T-helper 9 cell (primary cell): ENCODE measurements around the gene PSMG3.
A peak's percentile ranks its signal among the peaks of the same experiment; 100 is the strongest.
"Not testable (repeated sequence)": the region's sequence is repeated elsewhere in the genome, so short reads cannot be mapped to it uniquely, and the experiment has no call there.

ENCODE experiments used
- DNase-seq: peaks from one replicate; pipeline ENCODE4 v3.0.0-alpha.2; 2020

Gene PSMG3

DNA sequence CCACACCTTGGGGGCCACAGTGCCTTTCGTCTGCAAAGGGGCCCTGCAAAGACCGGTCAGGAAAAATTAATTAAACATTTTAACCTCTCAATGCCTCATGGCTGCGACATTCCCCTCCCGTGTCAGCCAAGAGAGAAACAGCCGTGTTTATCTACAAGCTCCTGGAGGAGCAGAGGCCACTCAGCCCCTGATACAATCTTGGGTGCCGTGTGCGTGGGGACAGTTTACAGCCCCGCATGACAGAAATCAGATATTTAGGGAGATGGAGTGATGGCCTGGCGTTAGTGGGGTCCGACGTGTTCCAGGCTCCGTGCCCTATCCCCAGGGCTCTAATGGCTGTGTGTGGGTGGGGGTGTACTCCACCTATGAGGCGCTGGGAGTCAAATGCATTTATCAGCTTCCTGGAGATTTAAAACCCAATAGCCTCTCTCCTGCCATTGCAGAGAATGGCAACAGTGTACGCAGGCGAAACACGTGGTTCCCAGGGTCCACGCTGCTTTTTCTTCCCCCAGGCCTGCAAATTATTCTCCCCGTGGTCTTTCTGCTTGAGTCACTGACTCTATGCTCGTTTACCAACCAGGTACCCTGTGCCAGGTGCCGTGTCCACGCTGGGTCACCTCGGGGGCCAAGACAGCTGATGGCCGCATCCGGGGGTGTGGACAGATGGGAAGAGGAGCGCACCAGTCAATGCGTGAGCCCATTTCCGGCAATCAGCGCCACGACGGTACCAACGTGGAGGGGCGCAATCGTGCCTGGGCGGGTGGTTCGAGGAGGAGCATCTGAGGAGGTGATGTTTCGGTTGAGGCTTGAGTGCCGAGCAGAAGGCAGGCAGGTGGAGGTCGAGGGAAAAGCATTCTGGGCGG is 26.6 kb upstream of the PSMG3 start:
- no peak for DNase-seq

DNA sequence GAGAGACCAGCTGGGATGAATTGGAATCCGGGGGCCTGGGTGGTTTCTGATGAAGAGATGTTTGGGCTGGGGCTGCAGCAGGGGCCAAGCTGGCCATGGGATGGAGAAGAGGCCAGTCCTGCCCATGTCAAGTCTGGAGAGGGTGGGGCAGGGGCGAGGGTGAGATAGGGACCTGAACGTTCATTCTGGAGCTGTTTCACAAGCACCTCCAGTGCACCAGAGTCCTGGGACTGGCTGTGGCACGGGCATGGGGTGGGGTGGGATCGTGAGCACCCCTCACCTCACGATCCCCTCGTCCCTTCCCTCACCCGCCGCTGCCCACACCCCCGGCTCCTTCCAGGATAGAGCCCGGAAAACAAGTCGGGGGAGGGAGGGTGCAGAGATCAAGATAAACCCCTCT is 25.8 kb upstream of the PSMG3 start:
- no peak for DNase-seq

DNA sequence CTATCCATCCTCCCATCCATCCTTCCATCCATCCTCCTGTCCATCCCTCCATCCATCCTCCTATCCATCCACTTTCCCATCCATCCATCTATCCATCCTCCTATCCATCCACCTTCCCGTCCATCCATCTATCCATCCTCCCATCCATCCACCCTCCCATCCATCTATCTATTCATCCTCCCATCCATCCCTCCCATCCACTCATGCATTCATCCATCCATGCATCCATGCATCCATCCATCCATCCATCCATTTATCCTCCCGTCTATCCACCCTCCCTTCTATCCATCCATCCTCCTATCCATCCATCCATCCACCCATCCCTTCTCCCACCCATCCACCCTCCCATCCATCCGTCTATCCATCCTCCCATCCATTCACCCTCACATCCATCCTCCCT is 25.2 kb upstream of the PSMG3 start:
- DNase-seq, result no peak

DNA sequence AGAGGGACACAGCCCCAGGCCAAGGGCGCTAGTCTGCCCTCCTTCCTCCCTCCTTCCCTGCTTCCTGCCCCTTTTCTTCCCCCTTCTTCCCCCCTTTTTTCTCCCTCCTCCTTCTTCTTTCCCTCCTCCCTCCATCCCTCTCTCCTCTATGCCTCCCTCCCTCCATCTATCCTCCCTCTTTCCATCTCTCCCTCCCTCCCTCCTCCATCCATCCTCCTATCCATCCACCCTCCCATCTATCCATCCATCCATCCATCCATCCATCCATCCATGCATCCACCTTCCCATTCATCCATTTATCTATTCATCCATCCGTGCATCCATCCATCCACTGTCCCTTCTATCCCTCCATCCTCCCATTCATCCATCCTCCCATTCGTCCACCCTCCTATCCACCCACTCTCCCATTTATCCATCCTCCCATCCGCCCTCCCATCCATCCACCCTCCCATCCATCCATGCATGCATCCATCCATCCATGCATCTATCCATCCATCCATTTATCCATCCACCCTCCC is 24.1 kb upstream of the PSMG3 start:
- DNase-seq, result no peak

DNA sequence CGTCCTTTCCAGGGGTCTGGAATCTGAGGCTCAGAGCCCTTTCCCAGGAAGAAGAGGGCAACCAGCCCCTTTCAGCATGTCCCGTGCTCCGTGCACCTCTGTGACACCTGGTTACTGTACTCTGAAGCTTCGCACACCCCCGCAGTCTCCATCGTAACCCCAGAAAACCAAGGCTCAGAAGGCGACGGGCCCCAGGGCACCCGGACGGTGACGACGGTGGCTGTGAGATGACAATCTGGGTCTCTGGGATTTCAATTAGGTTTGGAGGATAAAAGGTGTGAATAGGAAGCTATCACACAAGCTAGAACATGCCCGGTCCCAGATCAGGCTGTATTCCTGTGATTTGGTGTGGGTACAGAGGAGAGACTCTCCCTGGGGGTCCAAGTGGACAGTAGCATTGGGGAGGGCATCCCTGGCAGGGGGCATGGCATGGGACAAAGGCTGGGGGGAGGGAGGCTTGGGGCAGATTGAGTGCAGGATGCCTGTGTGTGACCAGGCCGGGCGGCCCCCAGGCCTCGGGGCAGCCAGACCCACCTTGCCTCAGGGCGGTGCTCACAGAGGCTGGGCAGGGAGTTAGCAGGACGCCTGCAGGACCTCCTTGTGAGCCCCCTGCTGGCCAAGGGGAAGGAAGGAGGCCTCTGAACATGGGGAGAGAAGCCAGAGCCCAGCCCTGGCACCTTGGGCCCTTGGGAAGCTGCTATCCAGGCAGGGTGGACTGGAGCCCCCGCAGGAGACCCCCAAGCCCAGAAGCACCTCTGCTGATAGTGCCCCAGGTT is 23.4 kb upstream of the PSMG3 start:
- DNase-seq, result no peak

DNA sequence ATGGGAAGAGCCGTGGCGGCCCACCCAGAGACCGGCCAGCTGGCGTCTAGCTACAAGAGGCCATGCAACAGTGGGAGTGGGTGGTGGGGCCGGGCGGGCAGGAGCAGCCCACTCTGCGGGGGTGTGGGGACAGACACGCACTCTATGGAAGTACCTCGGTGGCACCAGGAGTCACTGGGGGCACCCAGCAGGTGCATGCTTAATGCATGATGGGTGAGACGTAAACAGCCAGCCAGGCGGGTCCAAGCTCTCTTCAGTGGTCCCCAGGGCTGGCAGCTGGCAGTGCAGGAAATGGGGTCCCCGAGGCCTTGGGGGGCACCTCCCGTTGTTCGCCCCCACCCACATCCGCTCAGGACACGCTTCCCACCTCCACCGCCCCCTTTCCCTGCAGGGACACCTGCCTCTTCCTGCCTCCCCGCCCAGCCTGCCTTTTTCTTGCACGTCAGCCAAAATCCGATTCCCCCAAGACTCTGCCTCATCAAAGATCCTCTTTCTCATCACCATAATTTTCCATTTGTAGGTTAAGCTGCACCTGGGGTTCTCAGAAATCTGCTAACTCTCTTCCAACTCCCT is 22.6 kb upstream of the PSMG3 start:
- DNase-seq, result no peak

DNA sequence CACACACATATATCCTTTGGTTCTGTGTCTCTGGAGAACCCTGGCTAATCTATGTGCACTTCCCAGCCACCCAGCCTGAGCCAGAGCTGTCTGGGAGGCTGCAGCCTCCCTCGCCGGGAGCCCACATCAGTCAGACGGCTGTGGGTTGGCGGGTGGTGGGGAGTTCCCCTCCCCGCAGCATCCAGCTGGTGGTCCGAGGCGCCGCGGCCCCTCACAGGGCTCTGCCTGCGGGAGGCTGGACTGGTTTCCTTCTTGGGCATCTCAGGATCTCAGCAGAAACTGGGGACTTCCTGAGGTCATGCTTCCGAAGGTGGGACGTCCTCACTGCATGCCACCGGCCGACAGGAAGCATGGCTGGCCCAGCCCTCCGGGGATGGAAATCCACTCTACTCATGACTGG is 22.0 kb upstream of the PSMG3 start:
- no peak for DNase-seq

DNA sequence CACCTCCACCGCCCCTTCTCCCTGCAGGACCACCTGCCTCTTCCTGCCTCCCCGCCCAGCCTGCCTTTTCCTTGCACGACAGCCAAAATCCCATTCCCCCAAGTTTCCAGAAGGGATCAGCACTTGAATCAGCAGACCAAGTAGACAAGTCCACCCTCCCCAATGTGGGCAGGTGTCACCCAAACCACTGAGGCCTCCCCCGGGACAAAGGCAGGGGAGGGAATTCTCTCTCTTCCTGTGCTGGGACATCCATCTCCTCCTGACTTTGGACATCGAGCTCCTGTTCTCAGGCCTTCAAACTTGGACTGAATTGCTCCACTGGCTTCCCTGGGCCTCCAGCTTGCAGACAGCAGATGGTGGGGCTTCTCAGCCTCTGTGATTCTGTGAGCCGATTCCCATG is 21.6 kb upstream of the PSMG3 start:
- no peak for DNase-seq

DNA sequence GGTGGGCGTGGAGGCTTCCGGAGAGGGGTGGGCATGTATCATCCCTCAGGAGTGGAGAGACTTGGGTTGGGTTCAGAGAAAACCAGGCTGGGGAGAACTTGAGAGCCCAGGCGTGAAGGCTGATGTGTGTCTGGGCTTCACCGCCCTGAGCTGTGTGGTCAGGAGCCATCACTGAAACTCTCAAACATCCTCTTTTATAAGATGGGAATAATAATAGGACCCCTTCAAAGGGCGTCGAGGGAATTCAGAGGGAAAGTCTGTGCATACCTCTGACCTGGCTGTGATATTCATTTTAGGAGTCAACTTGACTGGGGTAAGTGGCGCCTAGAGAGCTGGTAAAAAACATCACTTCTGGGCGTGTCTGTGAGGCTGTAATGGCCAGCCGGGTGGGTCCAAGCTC is 21.1 kb upstream of the PSMG3 start:
- no peak for DNase-seq

DNA sequence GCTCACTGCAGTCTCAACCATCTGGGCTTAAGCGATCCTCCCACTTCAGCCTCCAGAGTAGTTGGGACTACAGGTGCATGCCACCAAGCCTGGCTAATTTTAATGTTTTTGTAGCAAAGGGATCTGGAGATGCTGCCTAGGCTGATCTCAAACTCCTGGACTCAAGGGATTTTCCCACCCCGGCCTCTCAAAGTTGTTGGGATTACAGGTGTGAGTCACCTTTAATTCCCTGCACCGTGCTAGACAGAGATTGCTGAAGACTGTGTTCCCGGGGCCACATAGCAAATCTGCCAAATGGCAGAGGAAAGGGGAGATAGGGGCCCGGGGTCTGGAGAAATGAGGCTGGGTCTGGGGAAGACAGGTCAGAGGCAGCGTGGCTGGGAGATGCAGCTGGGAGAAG is 20.6 kb upstream of the PSMG3 start:
- DNase-seq, result no peak

DNA sequence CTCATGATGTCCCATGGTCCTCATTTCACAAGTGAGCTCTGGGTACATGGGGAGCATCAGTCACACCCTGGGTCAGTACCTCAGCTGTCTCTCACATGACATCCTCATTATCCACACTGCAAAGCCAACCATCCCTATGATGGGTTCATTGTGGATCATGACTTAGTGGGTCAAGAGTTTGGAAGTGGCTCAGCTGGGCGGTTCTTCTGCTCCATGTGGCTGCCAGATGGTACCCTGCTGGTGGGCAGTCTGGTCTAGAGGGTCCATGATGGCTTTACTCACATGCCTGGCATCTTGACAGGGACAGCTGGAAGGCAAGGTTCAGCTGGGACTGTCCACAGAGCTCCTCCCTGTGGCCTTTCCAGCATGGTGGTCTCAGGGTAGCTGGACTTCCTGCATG is 19.1 kb upstream of the PSMG3 start:
- DNase-seq, result no peak

DNA sequence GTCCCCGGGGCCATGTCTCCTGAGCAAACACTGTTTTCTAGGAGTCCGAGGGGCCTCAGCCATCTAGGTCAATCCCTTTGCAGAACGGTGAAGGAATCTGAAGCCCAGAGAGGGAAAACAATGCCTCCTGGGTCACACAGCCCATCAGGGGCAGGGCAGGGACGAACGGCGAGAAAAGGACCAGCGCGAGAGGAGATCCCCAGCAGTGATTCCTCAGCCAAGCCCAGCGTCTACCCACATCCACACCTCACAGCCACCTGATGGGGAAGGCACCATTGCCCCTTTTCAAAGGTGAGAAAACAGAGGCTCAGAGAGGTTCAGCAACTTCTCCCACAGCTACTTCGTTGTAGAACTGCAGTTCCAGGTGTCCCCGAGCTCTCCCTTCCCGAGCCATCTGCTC is 17.9 kb upstream of the PSMG3 start:
- DNase-seq, result no peak

DNA sequence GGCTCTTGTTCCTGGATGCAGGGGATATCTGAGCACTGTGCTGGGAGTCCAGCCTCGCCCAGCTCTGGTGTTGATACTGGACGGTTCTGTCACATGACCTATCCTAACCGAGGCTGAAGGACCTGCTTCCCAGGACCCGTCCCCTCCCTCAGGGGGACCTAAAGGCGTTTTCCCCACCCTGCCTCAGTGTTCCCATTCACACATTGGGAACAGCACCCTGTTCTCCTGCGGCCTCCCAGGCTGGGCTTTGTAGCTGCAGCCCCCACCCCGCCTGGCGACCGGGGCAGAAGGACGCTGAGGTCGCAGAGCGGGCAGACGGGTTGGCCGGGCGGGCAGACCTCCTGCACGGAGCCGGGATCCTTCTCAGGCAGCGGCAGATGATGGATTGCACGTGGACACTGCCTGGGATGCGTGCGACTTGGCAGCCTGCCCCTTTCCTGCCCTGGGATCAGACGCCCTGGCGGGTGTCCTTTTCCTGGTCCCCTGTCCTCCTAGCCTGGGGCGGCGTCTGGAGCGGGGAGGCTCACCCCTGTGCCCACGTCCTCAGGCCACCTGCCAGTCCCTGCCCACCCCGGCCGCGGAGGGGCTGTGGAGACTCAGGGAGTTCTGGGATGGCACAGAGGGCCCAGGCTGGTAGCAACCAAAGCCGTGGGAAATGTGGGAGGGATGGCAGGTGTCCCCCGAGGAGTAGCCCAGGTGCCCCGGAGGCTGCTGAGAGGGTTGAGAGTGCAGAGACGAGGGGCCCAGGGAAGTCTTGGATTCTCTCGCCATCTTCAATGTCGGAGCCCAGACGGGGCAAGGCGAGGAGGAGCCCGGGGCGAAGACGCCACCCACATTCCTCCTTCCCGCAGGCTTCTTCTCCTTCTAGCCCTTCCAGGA is 17.2 kb upstream of the PSMG3 start:
- DNase-seq, result no peak

DNA sequence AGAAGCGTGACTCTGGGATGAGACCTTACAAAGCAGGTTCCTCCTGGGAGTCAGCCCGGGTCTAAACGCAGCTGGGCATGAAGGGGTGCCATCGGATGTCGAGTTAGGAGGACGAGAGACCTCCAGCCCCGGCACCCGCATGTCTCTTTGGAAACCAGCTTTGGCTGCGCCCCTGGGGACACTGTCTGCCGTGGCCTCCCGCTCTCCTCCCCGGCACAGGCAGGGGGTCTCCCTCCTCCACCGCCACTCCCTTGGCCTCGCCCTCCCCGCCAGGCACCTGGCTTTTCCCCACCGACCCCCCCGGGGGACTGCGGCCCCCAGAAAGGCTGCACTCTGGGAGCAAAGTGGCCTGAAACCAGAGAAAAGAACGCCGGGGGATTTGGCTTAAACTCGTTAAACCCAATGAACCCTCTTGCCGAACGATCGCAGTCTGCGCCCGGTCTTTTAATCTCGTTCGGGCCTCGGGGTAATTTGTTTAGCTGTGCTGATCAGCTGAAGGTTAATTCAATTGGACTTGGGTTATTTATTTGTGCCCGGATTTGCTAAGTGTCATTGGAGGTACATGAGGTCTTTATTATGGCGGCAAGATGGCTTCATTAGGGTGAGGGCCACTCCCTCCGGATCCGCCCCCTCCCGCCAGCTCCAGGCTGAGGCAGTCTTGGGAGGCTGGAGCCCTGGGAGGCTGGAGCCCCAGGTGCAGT is 16.4 kb upstream of the PSMG3 start:
- DNase-seq, result no peak

DNA sequence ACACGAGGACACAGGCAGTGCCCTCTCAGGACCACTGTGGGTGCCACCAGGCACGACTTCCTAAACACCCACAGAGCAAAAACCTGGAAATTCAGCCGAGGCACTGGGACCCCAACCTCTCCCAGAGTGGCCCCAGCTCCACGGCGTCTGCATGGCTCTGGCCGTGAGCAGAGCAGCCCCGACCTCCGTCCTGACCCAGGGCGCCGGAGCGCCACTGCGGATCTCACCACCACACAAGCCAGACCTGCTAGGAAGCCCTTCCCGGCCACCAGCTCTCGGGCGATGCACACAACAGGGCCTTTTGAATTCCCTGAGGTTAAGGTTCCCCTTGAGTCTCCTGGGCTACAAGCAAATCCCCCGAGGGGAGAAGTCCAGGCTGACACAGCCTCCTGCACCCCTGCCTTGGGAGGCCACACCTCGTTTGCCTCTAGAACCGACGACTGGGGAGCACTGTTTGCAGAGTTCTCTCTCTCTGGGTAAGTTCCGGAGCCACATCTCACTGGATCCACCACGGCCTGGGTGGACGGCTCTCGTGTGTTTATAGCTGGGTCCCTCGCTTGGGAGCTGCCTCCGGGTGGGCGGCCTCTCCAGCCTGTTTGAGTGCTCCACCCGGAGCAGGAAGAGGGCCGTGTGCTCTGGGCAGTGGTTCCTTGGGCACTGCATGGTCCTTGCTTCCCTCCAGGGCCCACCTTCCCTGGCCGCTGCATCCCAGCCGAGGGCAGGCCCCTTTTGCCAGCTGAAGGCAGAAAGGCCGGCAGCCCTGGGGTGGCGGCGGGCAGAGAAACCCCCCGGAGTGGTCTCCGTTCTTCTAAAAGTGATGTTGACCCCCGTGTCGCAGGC is 15.5 kb upstream of the PSMG3 start:
- no peak for DNase-seq

DNA sequence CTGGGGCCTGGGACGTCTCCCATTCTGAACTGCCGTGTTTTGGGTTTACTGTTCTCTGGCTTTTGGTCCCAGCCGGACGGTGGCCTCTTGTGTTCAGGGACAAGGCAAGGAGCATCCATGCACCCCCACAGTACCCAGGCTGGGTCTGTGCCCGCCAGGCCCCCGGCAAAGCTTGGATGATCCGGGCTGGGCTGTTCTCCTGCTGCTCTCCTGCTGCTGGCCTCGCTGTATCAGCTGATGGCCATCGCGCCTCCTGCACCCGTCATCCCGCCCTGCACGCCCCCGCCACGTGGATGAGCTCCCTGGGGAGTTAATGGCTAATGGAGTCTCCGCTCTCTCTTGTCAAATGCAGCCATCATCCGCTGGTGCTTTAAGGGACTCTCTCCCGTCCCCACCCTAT is 14.9 kb upstream of the PSMG3 start:
- DNase-seq, result no peak

DNA sequence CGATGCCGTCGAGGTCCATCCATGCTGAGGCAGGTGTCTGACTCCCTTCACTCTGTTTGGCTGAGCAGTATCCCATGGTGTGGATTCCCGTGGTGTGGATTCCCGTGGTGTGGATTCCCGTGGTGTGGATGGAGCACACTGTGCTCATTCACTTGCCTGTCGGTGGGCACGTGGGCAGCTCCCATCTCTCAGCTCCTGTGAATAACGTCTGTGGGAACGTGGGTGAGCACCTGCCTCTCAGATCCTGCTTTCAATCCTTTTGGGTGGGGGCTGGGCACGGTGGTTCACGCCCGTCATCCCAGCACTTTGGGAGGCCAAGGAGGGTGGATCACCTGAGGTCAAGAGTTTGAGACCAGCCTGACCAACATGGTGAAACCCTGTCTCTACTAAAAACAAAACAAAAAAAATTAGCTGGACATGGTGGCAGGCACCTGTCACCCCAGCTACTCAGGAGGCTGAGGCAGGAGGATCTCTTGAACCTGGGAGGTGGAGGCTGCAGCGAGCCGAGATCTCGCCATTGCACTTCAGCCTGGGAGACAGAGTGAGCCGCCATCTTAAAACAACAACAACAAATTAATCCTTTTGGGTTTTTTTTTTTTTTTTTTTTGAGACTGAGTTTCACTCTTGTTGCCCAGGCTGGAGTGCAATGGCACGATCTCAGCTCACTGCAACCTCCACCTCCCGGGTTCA is 13.6 kb upstream of the PSMG3 start:
- not testable (repeated sequence) for DNase-seq

DNA sequence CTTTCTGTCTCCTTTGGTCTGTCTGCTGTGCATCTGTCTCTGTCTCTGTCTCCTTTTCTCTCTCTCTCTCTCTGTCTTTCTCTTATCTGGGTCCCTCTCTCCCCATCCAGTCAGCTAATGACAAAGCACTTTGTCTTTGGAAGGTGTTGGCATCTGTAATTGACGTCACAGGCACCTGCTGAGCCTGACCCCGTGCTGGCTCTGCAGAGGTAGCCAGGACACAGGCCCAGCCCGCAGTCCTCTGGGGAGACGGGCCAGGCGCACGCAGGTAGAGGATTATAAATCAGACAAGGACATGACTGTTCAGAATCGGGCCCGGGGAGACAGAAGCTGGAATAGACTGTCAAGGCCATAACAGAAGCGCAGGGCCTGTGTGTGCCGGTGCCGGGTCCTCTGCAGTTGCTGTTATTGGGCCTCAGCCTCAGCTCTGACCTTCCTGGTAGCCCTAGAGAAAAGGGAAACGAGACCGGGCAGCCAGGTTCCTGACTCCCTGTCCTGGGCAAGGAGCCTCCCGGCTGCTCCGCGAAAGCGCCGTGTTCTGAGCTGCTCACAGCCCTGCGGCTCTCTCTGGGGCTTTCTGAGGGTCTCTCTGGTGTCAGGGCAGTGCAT is 10.7 kb upstream of the PSMG3 start:
- DNase-seq, result no peak

DNA sequence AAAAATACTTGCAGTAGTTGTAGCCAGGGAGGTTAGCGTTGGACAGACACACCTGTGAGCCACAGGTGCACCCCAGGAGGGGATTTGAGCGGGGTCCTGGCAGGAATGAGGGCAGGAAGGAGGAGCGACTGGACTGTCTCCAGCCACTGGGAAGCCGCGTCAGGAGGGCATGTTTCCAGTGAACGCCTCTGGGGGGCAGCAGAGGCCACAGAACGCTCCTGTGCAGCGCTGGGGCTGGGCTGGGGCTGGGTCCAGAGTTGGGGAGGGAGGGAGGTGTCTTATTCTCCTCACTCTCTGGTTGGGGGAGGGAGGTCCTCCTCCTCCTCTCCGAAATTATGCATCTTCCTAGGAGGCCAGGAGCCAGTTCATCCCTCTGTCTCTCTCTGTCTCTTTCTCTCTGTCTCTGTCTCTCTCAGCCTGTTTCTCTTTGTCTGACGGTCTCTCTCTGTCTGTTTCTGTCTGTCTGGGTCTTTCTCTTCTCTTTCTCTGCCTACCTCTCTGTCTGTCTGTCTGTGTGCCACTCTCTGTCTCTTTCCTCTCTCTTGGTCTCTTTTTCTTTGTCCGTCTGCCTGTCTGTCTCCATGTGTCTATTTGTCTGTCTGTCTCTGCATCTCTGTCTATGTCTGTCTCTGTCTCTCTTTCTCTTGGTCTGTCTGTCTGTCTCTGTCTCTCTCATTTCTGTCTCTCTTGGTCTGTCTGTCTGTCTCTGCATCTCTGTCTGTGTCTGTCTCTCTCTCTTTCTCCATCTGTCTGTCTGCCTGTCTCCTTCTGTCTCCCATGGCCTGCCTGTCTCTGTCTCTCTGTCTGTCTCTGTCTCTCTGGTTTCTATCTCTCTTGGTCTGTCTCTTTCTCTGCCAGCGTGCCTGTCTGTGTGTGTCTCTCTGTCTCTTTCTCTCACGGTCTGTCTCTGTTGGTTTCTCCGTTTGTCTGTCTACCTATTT is 9.9 kb upstream of the PSMG3 start:
- peak; percentile 65 for DNase-seq
